Measurements from ENCODE around the gene GPR183.

GPR183 gene

GRCh38 chr13:99307247-99307646, at the start of gene GPR183:
Gene GPR183 (minus strand): TSS chr13:99307399. CDS start chr13:99296145, 11,254 bp downstream.
- no peak for DNase-seq (ENCODE audit: low read depth, low spot score)

GRCh38 chr13:99356262-99357091, 49.3 kb upstream of the GPR183 start:
- peak; percentile 77 for DNase-seq (ENCODE audit: low read depth, low spot score)

GRCh38 chr13:99356012-99356261, 48.7 kb upstream of the GPR183 start:
- no peak for DNase-seq (ENCODE audit: low read depth, low spot score)

GRCh38 chr13:99355267-99356011, 48.2 kb upstream of the GPR183 start:
- DNase-seq (ENCODE audit: low read depth, low spot score), result no peak

GRCh38 chr13:99354371-99354951, 47.3 kb upstream of the GPR183 start:
- DNase-seq (ENCODE audit: low read depth, low spot score), result no peak

GRCh38 chr13:99353836-99354235, 46.6 kb upstream of the GPR183 start:
- DNase-seq (ENCODE audit: low read depth, low spot score), result no peak

GRCh38 chr13:99353246-99353600, 46.0 kb upstream of the GPR183 start:
- DNase-seq (ENCODE audit: low read depth, low spot score), result no peak

GRCh38 chr13:99352351-99353245, 45.4 kb upstream of the GPR183 start:
- no peak for DNase-seq (ENCODE audit: low read depth, low spot score)

- no peak for DNase-seq (ENCODE audit: low read depth, low spot score)
Observed at GRCh38 chr13:99351772-99352171, 44.6 kb upstream of the GPR183 start.

- no peak for DNase-seq (ENCODE audit: low read depth, low spot score)
Observed at GRCh38 chr13:99350191-99350590, 43.0 kb upstream of the GPR183 start.

GRCh38 chr13:99347911-99348451, 40.8 kb upstream of the GPR183 start:
- DNase-seq (ENCODE audit: low read depth, low spot score), result no peak

GRCh38 chr13:99347335-99347878, 40.2 kb upstream of the GPR183 start:
- DNase-seq (ENCODE audit: low read depth, low spot score), result no peak

GRCh38 chr13:99346335-99347042, 39.3 kb upstream of the GPR183 start:
- no peak for DNase-seq (ENCODE audit: low read depth, low spot score)

GRCh38 chr13:99345345-99345744, 38.1 kb upstream of the GPR183 start:
- DNase-seq (ENCODE audit: low read depth, low spot score), result no peak

GRCh38 chr13:99344610-99345208, 37.5 kb upstream of the GPR183 start:
- no peak for DNase-seq (ENCODE audit: low read depth, low spot score)

- no peak for DNase-seq (ENCODE audit: low read depth, low spot score)
Observed at GRCh38 chr13:99342723-99343315, 35.6 kb upstream of the GPR183 start.

- DNase-seq (ENCODE audit: low read depth, low spot score), result no peak
Observed at GRCh38 chr13:99341969-99342722, 34.9 kb upstream of the GPR183 start.

GRCh38 chr13:99340638-99341037, 33.4 kb upstream of the GPR183 start:
- no peak for DNase-seq (ENCODE audit: low read depth, low spot score)

- no peak for DNase-seq (ENCODE audit: low read depth, low spot score)
Observed at GRCh38 chr13:99339736-99340397, 32.7 kb upstream of the GPR183 start.

All from smooth muscle cell of the brain vasculature (primary cell).